Trophoblast cell (in vitro differentiated cells and primary cell): Measurements from ENCODE around the gene NLRP1.

Experiments
- DNase-seq, 2 donors: peaks; one replicate each; pipeline ENCODE4 v3.0.0-alpha.2; 2016
- H2AFZ ChIP-seq: 2 replicates; pipeline ENCODE4 v1.6.1; 2013; ENCODE audit warnings: low read length, moderate library complexity, mild to moderate bottlenecking; ENCODE audit not compliant: insufficient read depth, poor library complexity
- H2AK5ac ChIP-seq: 2 replicates; pipeline ENCODE4 v1.6.1; 2013; ENCODE audit warnings: mild to moderate bottlenecking, low read length
- H2BK120ac ChIP-seq: 2 replicates; pipeline ENCODE4 v1.6.1; 2013; ENCODE audit warnings: low read length, mild to moderate bottlenecking, moderate library complexity; ENCODE audit not compliant: insufficient read depth, poor library complexity
- H2BK12ac ChIP-seq: 2 replicates; pipeline ENCODE4 v1.6.1; 2013; ENCODE audit warnings: mild to moderate bottlenecking, low read length, moderate library complexity
- H2BK5ac ChIP-seq: 2 replicates; pipeline ENCODE4 v1.6.1; 2013; ENCODE audit warnings: low read length, low read depth, moderate library complexity, mild to moderate bottlenecking; ENCODE audit not compliant: poor library complexity
- H3K14ac ChIP-seq: 2 replicates; pipeline ENCODE4 v1.6.1; 2013; ENCODE audit warnings: mild to moderate bottlenecking, low read length
- H3K18ac ChIP-seq: 2 replicates; pipeline ENCODE4 v1.6.1; 2013; ENCODE audit warnings: mild to moderate bottlenecking, low read length
- H3K23ac ChIP-seq: 2 replicates; pipeline ENCODE4 v1.6.1; 2013; ENCODE audit warnings: low read length
- H3K27ac ChIP-seq: 2 replicates; pipeline ENCODE4 v1.5.1; 2013; ENCODE audit warnings: low read depth, mild to moderate bottlenecking, inconsistent platforms, low read length, moderate library complexity
- H3K27me3 ChIP-seq: 2 replicates; pipeline ENCODE4 v1.6.1; 2013; ENCODE audit warnings: inconsistent platforms, mild to moderate bottlenecking, low read length, moderate library complexity; ENCODE audit not compliant: insufficient read depth
- H3K36me3 ChIP-seq, 2 experiments: 1 replicate in 1 of 2; 2 replicates in 1 of 2; pipeline ENCODE4 v1.6.1; 2013; ENCODE audit warnings: low read length in 2 of 2, mild to moderate bottlenecking in 2 of 2, moderate library complexity in 1 of 2; ENCODE audit not compliant: insufficient read depth in 2 of 2, control insufficient read depth in 1 of 2
- H3K4ac ChIP-seq: 2 replicates; pipeline ENCODE4 v1.6.1; 2013; ENCODE audit warnings: low read depth, mild to moderate bottlenecking, low read length, moderate library complexity
- H3K4me1 ChIP-seq, 2 experiments: 1 replicate in 1 of 2; 2 replicates in 1 of 2; pipeline ENCODE4 v1.6.1; 2013; ENCODE audit warnings: low read length in 2 of 2, mild to moderate bottlenecking in 2 of 2, moderate library complexity in 1 of 2; ENCODE audit not compliant: insufficient read depth in 2 of 2, control insufficient read depth in 1 of 2
- H3K4me2 ChIP-seq: 2 replicates; pipeline ENCODE4 v1.6.1; 2013; ENCODE audit warnings: inconsistent platforms, mild to moderate bottlenecking, low read length, moderate library complexity
- H3K4me3 ChIP-seq: 2 replicates; pipeline ENCODE4 v1.5.1; 2013; ENCODE audit warnings: mild to moderate bottlenecking, low read depth, low read length, inconsistent platforms
- H3K79me1 ChIP-seq: one replicate; pipeline ENCODE4 v1.6.1; 2013; ENCODE audit warnings: low read length
- H3K79me2 ChIP-seq: 2 replicates; pipeline ENCODE4 v1.6.1; 2013; ENCODE audit warnings: low read length, mild to moderate bottlenecking; ENCODE audit not compliant: control insufficient read depth, insufficient read depth, poor library complexity
- H3K9ac ChIP-seq: 2 replicates; pipeline ENCODE4 v1.6.1; 2013; ENCODE audit warnings: mild to moderate bottlenecking, low read length
- H3K9me3 ChIP-seq: 2 replicates; pipeline ENCODE4 v1.6.1; 2013; ENCODE audit warnings: low read depth, mild to moderate bottlenecking, control low read depth, inconsistent platforms, low read length; ENCODE audit not compliant: insufficient read depth
- H4K12ac ChIP-seq: 2 replicates; pipeline ENCODE4 v1.6.1; 2013; ENCODE audit warnings: low read depth, mild to moderate bottlenecking, low read length, moderate library complexity
- H4K8ac ChIP-seq: 2 replicates; pipeline ENCODE4 v1.6.1; 2013; ENCODE audit warnings: low read depth, mild to moderate bottlenecking, low read length, moderate library complexity
- H4K91ac ChIP-seq: one replicate; pipeline ENCODE4 v1.6.1; 2013; ENCODE audit warnings: low read depth, mild to moderate bottlenecking, low read length, moderate library complexity
- WGBS: extraction: QIAGEN DNeasy Blood & Tissue Kit; methylation state at CpG from one replicate; pipeline ENCODE4 v1.1.7; 2013; ENCODE audit warnings: missing lambda C conversion rate; ENCODE audit not compliant: insufficient read length, insufficient coverage; ENCODE audit errors: extremely low coverage; 5-methylcytosine and 5-hydroxymethylcytosine counted together

The NLRP1 gene

DNA sequence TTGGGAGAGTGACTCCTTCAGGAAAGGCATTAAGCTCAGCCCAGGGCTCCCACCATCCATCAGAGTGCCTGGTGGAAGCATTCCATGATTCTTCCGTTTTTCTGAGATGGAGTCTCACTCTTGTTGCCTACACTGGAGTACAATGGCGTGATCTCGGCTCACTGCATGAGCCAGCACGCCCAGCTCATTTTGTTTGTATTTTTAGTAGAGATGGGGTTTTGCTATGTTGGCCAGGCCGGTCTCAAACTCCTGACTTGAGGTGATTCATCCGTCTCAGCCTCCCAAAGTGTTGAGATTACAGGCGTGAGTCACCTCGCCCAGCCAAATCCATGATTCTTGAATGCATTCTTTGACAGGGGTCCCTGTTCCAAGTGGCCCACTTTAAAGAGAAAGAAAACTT is 74.8 kb downstream of the NLRP1 start:
- Histone ChIP-seq H3K36me3 (no peaks in the 10 kb centered on the region), H3K4me2 (no peak overlapping the region), H2BK12ac (no peak overlapping the region), H3K9ac (no peak overlapping the region), H2AK5ac (no peak overlapping the region), H3K79me1 (no peaks in the 10 kb centered on the region), H3K23ac (no peak overlapping the region), H3K27me3 (no peaks in the 10 kb centered on the region), H4K12ac (no peak overlapping the region), H2BK5ac (no peak overlapping the region), H3K4ac (no peak overlapping the region), H3K4me3 (no peak overlapping the region), H4K91ac (no peak overlapping the region), H2AFZ (no peak overlapping the region), H3K4me1 (no peaks in the 10 kb centered on the region), H4K8ac (no peak overlapping the region), H3K27ac (no peak overlapping the region), H3K9me3 (no peaks in the 10 kb centered on the region), H3K18ac (no peak overlapping the region), H3K79me2 (no peaks in the 10 kb centered on the region), H3K14ac (no peak overlapping the region), H2BK120ac (no peak overlapping the region)
- peak in 1 of 2 donors; percentile 21 for DNase-seq
- no CpG with 5 or more reads among the region's 8 CpGs for WGBS

DNA sequence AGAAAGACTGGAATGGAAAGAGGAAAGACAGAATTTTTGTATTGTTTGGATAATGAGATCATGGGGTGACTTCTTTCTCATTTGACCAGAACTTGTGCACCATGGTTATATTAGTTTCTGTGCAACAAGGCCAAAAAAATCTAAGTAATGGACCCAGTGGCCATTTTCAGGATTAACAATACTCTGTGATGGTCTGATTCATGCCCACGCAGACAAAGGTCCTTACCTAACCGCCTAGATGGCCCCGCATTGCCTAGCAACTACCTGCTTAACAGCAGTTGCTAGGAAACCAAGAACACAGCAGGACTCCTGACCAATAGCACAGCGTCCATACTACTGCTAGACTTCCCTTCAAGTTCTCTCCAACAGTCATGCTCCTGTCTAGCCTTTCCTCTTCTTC is 75.5 kb downstream of the NLRP1 start:
- H2BK5ac ChIP-seq, result no peak overlapping the region
- no peak overlapping the region for H3K4ac ChIP-seq
- H3K9ac ChIP-seq, result no peak overlapping the region
- H2BK12ac ChIP-seq, result no peak overlapping the region
- WGBS, result no CpG with 5 or more reads among the region's 4 CpGs
- no peaks in the 10 kb centered on the region for H3K4me1 ChIP-seq
- no peaks in the 10 kb centered on the region for H3K27me3 ChIP-seq
- no peak overlapping the region for H2BK120ac ChIP-seq
- H3K23ac ChIP-seq, result no peak overlapping the region
- peak; percentile 61 to 70 for DNase-seq
- no peak overlapping the region for H3K18ac ChIP-seq
- no peak overlapping the region for H3K4me2 ChIP-seq
- no peaks in the 10 kb centered on the region for H3K36me3 ChIP-seq
- H3K79me2 ChIP-seq, result no peaks in the 10 kb centered on the region
- no peak overlapping the region for H2AFZ ChIP-seq
- no peak overlapping the region for H3K14ac ChIP-seq
- no peak overlapping the region for H2AK5ac ChIP-seq
- H4K12ac ChIP-seq, result no peak overlapping the region
- no peak overlapping the region for H4K8ac ChIP-seq
- H3K4me3 ChIP-seq, result no peak overlapping the region
- no peak overlapping the region for H4K91ac ChIP-seq
- H3K27ac ChIP-seq, result no peak overlapping the region
- no peaks in the 10 kb centered on the region for H3K79me1 ChIP-seq
- H3K9me3 ChIP-seq, result no peaks in the 10 kb centered on the region

DNA sequence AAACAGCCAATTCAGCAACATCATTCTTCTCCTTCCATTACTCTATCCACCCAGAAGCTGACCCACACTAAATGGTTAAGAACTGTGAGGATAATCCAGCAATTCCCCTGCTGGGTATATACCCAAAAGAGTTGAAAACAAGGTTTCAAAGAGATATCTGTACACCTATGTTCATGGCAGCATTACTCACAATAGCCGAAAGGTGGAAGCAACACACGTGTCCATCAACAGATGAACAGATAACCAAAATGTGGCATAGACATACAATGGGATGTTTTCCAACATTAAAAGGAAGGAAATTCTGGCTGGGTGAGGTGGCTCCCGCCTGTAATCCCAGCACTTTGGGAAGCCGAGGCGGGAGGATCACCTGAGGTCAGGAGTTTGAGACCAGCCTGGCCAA is 78.0 kb downstream of the NLRP1 start:
- no peaks in the 10 kb centered on the region for H3K79me1 ChIP-seq
- WGBS, result no CpG with 5 or more reads among the region's 5 CpGs
- H4K12ac ChIP-seq, result no peak overlapping the region
- H3K79me2 ChIP-seq, result no peaks in the 10 kb centered on the region
- no peak overlapping the region for H3K4me3 ChIP-seq
- no peaks in the 10 kb centered on the region for H3K36me3 ChIP-seq
- H3K14ac ChIP-seq, result no peak overlapping the region
- H3K4me1 ChIP-seq, result no peaks in the 10 kb centered on the region
- H2BK12ac ChIP-seq, result no peak overlapping the region
- H4K91ac ChIP-seq, result no peak overlapping the region
- H3K18ac ChIP-seq, result no peak overlapping the region
- H2AK5ac ChIP-seq, result no peak overlapping the region
- DNase-seq, result peak; percentile 20 to 56
- H3K4me2 ChIP-seq, result no peak overlapping the region
- H3K9ac ChIP-seq, result no peak overlapping the region
- H3K27ac ChIP-seq, result no peak overlapping the region
- H2BK5ac ChIP-seq, result no peak overlapping the region
- no peaks in the 10 kb centered on the region for H3K9me3 ChIP-seq
- H2BK120ac ChIP-seq, result no peak overlapping the region
- no peak overlapping the region for H3K4ac ChIP-seq
- H2AFZ ChIP-seq, result no peak overlapping the region
- H3K23ac ChIP-seq, result no peak overlapping the region
- H4K8ac ChIP-seq, result no peak overlapping the region
- H3K27me3 ChIP-seq, result no peaks in the 10 kb centered on the region

DNA sequence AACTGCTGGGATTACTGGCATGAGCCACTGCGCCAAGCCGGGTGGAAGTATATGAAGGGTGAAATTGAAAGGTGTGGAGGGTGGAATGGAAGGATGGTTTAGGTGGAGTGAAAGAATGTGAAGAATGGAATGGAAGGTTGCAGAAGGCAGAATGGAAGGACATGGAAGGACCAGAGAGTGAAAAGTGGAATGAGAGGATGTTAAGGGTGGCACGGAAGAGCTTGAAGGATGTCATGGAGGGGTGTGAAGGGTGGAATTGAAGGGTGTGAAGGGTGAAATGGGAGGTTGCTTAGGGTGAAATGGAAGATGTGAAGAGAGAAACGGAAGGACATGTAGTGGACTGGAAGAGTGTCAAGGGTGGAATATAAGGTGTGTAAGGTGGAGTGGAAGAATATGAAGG is 81.8 kb downstream of the NLRP1 start:
- H2BK5ac ChIP-seq, result no peak overlapping the region
- no peak overlapping the region for H4K91ac ChIP-seq
- H3K79me2 ChIP-seq, result no peaks in the 10 kb centered on the region
- no peak overlapping the region for H2BK120ac ChIP-seq
- no peak overlapping the region for H4K12ac ChIP-seq
- H3K9me3 ChIP-seq, result no peaks in the 10 kb centered on the region
- H3K4me3 ChIP-seq, result no peak overlapping the region
- H3K27ac ChIP-seq, result no peak overlapping the region
- 100% methylated on average over 2 of the region's 4 CpGs for WGBS
- H3K9ac ChIP-seq, result no peak overlapping the region
- no peak overlapping the region for H4K8ac ChIP-seq
- H3K18ac ChIP-seq, result no peak overlapping the region
- H3K4ac ChIP-seq, result no peak overlapping the region
- H3K23ac ChIP-seq, result no peak overlapping the region
- no peak for DNase-seq
- no peak overlapping the region for H3K4me2 ChIP-seq
- H3K27me3 ChIP-seq, result peaks cover 11% of the 10 kb centered on the region
- no peak overlapping the region for H3K14ac ChIP-seq
- no peaks in the 10 kb centered on the region for H3K36me3 ChIP-seq
- H2BK12ac ChIP-seq, result no peak overlapping the region
- peak overlapping the region; percentile 37 for H2AK5ac ChIP-seq
- H2AFZ ChIP-seq, result no peak overlapping the region
- H3K79me1 ChIP-seq, result peaks cover 2% of the 10 kb centered on the region
- peaks cover 0 to 12% of the 10 kb centered on the region in 2 experiments for H3K4me1 ChIP-seq
